ENCODE measurements around the gene KLHDC10.
"Not testable (repeated sequence)": the region's sequence is repeated elsewhere in the genome, so short reads cannot be mapped to it uniquely, and the experiment has no call there.

KLHDC10 gene

DNA sequence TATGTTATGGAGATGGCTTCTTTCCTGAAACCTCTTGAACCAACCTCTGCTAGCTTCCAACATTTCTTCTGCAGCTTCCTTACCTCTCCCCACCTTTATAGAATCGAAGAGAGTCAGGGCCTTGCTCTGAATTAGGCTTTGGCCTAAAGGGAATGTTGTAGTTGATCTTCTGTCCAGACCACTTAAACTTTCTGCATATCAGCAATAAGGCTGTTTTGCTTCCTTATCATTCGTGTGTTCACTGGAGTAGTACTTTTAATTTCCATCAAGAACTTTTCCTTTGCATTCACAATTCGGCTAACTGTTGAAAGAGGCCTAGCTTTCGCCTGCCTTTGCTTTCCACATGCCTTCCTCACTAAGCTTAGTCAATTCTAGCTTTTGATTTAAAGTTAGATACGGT is 48.0 kb downstream of the KLHDC10 start:
- no peak for DNase-seq (ENCODE audit: low read depth)

DNA sequence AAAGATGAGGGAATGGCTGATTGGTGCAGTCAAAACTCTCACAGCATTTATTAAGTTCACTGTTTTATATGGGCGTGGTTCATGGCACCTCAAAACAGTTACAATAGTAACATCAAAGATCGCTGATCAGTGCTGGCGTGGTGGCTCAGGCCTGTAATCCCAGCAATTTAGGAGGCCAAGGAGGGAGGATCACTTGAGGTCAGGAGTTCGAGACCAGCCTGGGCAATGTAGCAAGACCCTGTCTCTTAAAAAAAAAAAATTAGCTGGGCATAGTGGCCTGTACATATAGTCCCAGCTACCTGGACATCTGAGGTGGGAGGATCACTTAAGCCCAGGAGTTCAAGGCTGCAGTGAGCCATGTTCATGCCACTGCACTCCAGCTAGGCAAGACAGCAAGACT is 48.5 kb downstream of the KLHDC10 start:
- DNase-seq (ENCODE audit: low read depth), result no peak

DNA sequence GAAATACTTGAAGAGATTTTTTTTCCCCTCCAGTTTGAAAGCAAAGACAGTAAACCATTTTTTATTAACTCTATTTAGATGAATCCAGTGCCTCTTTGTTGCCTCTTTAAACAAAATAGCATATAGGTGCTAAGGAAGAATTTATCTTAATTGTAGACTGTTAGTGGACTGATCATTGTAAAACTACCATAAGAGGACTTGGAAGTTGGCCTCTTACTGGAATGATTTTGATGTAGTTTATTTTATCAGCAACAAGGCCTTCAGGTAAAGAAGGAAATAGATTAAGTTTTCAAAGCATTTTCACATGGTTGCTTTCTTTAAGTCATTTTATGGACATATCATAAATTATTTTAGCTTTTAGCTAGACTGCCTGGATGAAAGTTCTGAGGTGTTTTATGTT is 53.2 kb downstream of the KLHDC10 start:
- DNase-seq (ENCODE audit: low read depth), result no peak

DNA sequence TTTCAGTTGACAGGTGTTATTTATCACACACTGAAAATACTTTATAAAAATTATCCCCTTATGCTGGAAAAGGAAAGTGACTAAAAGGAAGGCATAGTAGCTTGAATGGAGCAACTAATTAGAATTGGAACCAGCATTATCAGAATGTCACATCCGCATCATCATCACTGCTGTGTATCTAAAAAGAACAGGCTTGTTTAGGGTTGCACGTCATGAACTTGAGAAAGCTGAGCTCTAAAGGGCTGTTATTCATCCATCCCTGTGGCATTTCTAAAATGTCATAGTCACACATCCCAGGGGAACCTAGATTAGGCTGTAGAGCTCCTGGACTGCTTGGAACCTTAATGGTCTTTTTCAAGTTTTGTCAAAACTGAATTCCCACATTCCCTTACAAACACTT is 54.4 kb downstream of the KLHDC10 start:
- DNase-seq (ENCODE audit: low read depth), result no peak

DNA sequence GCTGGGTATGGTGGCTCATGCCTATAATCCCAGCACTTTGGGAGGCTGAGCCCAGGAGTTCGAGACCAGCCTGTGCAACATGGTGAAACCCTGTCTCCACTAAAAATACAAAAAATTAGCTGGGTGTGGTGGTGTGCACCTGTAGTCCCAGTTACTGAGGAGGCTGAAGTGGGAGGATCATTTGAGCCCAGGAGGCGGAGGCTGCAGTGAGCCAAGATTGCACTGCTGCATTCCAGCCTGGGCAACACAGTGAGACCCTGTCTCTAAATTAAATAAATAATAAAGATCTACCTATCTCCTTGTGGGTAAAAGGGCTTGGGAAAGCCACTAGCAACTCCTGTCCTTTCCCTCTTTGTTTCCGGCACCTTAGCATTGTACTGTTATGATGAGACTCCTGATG is 56.5 kb downstream of the KLHDC10 start:
- DNase-seq (ENCODE audit: low read depth), result not testable (repeated sequence)

DNA sequence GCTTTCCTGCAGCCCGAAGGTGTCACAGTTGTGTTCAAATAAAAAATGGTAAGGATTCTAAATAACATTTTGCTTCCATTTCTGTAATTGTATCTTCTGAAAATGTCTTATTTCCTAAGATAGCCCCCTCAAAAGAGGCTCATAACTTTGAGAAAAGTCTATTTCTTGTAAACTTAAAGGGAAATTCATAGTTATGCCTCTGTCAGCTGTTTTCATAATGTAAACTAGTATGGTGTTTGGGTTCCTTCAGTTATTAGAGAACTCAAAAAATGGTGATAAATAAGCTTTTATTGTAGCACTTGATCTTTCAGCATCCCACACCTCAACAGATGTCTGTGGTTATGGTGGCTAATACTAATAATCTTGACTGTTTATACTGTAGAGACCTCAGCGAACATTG is 57.1 kb downstream of the KLHDC10 start:
- no peak for DNase-seq (ENCODE audit: low read depth)

DNA sequence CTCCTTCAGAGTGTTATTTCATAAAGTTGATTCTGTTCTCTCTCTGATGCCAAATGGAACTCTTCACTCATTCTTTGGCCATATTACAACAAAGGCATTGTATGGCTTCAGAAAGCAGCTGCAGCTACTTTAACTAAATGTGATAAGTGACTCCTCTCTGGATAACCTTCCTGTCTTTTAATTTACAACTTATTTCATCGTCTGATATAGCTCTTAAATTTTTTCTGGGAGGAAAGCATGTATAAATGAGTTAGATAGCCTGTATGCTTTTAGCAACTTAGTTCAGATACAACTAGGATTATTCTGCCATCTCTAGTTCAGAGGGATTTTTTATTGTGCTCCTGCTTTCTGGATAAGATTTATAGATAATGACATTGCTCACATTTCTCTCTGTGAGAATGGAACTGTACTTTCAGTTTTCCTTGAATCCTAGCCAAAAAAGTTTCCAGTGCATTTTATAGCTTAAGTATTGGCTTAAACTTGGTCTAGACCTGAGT is 57.5 kb downstream of the KLHDC10 start:
- no peak for DNase-seq (ENCODE audit: low read depth)

DNA sequence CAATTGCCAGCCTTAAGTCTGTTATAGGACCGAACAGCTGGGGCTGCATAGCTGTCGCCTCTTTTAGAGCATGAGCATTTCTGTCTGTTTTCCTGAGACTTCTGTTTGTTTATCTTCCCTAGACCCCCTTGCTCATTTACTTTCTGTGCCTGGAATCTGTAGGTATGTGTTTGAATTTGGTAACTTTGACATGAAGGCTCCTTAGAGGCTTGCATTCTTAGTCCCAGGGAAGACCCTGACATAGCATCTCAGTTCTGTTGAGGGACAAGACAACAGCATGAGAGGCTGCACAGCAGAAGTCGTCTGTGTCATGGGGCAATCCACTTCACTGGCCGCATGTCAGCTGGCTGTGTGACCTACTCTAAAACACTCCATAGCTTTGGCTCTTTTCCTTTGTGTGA is 58.7 kb downstream of the KLHDC10 start:
- no peak for DNase-seq (ENCODE audit: low read depth)

DNA sequence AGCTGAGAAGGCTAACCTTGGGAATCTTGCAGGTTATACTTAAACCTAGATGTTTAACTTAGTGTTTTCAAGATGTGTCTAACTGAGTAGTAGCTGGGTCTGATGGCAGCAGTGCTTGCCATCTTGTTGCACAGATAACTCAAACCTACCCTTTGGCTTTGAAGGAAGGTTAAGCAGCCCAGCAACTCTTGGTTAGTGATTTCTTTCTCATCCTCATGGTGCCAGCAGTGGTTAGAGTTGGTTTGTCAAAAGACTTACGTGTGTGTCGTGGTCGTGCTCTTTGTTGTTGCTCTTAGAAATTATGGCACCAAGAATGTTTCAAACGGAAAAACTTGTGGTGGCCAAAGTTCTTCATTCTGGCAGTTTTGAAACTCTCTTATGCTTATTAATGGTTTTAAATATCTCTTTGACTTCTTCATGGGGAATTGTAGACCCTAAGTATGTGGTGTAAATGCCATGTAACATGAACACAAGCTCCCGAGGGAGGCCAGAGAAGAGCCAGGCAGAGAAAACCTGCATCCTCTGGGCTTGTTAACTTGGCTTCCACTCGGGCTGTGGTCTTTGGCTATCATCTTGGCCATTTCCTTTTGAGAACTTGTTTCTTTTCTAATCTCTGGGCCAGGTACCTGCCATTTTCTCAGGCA is 61.0 kb downstream of the KLHDC10 start:
- no peak for DNase-seq (ENCODE audit: low read depth)

DNA sequence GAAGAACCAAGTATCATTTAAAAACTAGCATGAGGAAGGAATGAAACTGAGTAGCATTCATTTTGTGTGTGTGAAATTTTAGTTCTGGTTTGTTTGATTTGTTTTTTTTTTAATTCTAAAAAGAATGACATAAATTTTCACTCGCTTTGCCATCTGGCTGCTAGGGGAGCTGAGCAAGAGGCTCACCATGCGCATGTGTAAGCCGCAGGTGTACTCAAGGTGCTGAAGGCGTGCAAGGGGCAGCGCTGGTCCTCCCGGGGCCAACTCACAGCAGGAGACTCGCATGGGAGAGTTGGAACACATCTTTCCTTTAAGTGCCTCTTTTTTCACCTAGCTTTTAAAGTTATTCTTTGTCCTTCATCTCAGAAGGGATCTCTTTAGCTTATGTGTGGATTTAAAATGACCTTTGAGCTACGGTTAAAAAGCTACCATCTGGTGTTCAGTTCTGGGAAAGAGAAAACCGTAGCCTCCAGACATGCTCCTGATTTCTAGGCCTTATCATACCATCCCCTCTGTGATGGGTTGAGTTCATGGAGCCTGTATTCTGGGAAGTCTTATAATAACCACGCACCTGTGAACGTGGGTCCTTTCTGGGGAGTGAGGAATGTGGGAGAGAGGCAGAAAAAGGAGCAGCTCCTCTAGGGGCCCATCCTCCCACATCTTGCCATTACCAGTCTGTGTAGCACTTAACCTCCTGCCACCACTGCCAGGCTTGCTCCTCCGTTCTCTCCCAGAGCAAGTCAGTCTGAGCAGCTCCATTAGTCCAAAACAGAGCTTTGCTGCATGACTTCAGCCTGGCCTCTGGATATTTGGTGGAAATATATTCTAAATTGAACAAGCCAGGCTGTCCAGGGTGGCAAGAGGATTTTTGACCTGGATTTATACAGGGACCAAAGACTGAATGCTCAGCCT is 61.9 kb downstream of the KLHDC10 start:
- DNase-seq (ENCODE audit: low read depth), result no peak

DNA sequence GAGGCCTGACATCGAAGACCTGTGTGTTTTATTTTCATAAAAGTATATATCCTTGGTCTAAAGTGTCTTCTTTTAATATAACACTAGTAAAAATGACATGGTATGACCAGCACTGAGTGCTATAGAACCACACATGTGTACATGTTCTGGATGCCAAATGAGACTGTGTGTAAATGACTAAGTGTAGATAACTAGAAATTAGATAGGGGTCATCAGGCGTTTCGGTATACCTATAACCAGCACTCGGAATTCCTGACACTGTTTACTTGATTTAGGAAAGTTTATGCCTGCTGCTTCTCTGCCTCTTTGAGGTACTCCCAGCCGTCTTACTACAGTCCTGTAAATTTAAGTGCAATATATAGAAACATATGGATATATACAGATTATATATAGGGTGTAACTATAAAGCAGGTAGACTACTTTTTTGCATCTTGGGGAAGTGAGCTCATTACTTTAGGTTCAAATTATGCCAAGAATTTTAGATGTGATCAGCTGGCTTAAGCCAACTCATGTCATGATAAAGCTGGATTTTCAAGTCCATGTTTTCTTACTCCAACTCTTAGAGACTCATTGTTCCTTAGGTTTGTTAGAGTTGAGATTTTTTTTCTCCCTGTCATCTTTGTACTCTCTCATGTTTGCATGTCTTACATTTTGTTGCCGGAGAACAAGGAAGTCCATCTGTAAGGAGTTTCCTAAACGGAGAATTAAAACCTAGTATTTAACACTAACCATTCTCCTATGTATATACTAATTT is 62.9 kb downstream of the KLHDC10 start:
- no peak for DNase-seq (ENCODE audit: low read depth)

DNA sequence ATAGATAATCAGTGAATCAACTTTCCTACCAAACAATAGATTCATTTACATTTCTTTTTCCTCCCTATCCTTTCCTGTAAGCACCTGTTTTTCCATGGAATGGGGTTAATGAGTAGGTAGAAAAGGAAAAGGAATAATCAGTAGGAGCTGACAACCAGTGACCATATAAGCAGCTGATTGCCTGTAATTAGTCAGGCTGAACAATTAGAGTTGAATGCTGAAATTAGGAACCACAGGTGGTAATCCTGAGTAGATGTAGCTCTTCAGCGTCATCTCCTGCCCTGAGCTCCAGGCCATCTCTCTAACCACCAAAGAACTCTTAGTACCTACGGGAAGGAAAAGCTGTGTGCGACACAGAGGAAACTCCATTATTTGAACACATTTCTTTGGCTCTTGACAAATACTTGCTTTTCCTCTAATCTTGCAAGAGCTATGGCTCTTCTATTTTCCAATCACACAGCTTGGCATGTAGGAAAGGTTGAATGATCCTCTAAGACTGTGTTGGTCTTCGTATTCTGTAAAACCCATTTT is 63.8 kb downstream of the KLHDC10 start:
- DNase-seq (ENCODE audit: low read depth), result no peak

DNA sequence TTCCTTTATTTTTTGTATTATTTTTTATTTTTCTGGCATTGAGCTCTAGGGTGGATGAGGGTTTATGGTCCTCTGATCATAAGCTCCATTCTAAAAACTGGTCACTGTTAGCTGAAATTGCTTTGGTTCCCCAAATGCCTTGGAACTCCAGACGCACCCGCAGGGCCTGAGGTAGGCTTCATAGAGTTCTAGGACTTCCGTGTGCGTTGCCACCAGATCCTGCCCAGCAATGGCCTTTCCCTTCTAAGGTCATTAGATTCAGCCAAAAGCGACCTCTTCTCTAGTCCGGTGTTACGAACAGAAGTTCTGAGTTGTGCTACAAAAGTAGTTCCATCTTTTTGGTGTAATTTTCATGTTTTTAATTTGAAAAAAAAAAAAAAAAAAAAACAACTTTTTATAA is 64.4 kb downstream of the KLHDC10 start:
- no peak for DNase-seq (ENCODE audit: low read depth)

DNA sequence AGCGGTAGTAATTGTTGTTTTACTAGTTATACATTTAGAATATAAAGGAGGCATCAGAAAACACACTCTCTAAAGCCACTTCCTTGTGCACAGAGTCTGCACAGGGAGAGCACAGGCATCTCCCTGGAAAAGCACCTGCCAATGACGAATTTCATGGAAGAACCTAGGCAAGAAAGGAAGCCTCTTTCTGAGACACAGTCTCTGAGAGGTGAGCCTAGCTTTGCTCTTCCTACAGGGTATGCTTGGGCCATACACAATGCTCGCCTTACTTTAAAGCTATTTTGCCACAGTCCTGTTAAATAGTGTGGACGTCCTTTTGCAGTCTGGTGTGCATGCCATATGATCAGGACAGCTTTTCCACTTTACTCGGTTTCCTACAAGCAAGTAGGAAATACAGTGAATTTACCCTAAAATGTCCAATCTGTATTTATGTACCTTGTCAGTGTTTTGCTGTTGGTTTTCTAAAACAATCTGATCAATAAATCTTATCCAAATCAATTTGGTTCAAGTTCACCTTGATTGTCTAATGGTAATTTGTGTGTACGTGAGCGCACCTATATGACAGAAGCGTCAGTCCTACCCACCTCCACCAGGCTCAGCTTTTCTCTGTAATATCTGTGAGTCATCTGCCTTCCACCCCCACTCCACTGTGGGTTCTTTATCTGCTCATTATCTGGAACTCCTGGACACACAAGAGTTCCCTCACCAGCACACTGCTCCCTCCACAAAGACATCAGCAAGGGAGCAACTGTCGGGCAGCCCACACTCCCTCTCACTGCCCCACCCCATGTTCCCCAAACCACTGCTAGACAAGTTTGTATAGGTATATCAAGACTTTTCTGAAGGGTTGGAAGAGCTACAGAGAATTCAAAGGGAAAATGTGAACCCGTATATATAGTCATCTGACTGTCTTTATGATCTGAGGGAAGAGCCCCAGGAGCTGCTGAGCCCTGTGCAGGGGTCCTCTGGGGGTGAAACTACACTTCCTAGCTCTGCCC is 65.2 kb downstream of the KLHDC10 start:
- no peak for DNase-seq (ENCODE audit: low read depth)

DNA sequence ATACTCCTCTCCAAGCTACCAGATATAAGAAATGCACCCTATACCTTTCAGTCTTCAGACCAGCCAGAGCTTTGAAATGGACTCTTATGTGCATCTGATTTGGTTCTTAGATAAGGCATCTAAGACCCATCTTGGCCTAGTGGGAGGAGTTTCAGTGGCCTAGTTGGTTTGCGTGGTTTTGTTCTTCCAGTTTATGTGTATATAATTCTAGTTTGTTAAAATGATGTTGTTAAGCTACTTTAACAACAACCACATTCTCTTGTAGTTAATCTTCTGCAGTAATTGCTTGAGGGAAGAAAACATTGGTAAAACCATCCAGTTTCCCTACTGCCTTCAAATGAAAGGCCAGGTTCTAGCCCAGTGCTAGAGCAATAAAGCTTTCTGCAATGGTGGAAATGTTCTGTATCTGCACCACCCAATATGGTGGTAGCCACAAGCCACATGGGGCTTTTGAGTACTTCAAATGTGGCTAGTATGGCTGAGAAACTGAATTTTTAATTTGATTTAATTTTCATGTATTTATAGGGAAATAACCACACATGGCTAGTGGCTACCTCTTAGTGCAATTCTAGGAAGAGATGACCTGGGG is 66.3 kb downstream of the KLHDC10 start:
- no peak for DNase-seq (ENCODE audit: low read depth)

DNA sequence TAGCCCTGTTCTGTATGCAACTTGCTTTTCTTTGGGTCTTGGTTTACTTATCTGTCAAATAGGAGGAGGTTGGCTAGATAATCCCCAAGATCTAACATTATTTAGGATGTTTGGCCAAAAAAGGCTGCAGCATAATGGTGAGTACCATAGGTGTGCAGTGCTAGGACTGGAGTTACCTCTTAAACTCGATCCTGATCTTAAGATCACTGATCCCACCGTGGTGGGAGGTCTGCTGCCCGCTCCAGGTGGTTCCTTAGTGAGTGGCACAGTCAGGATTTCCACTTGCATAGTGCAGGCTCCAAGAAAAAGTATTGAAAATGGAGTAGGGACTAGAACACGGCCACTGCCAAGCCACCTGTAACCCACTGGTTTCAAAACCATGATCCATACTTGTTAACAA is 66.9 kb downstream of the KLHDC10 start:
- DNase-seq (ENCODE audit: low read depth), result no peak

DNA sequence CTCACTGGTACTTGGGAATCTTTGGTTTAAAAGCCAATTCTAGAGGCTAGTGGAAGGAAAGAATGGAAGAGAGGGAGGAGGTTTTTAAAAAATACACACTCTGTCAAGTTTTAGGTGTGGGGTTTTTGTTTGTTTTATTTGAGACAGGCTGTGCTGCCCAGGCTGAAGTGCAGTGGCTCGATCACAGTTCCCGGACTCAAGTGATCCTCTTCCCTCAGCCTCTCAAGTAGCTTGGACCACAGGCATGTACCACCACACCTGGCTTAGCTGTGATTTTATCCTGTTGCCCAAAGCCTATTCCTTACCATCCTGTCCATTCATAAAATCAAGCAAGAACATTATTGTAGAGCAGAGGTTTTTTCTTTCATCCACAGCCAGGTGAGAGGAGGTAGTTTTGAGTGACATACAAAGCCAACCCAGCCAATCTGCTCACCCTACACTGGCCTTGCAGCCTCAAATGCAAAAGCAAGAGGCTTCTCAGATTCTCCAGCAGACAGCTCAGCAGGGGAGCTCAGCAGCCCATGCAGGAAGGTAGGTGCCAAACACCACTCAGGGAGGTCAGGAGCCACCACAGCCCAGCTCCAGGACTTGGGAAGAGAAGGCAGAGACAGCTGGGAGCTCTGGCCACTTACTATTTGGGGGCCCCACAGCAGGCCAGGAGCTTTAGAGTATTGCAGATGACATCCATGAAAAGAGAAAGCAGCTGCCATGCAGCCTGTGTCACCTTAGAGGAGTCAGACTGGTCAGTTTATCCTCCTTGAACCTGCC is 69.0 kb downstream of the KLHDC10 start:
- DNase-seq (ENCODE audit: low read depth), result no peak

DNA sequence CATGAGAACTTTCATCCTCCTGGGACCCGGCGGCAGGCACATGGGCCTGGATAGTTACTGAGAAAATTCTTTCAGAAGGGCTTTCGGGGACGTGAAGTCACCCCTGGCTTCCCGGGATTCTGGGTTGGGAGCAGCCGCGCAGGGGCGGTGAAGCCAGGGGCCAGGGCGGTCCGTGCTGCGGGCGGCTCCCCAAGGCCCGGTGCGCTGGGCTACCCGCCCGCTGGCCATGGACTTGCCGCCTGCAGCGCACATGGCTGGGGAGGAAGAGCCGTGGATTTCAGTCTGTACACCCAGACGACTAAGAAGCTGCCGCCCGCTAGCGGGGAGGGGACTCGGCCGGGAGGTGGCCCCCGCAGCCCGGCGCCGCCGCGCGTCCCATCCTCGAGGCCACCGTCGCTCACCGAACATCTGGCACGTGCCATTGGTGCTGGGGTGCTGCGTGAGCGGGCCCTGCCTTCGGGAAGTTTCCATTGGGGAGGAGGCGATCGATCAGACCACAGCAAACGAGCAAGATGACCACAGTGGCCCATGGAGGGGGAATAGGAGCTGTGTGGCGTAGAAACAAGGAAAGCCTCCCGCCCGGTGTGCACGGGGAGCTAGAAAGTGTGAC is 70.3 kb downstream of the KLHDC10 start:
- no peak for DNase-seq (ENCODE audit: low read depth)

DNA sequence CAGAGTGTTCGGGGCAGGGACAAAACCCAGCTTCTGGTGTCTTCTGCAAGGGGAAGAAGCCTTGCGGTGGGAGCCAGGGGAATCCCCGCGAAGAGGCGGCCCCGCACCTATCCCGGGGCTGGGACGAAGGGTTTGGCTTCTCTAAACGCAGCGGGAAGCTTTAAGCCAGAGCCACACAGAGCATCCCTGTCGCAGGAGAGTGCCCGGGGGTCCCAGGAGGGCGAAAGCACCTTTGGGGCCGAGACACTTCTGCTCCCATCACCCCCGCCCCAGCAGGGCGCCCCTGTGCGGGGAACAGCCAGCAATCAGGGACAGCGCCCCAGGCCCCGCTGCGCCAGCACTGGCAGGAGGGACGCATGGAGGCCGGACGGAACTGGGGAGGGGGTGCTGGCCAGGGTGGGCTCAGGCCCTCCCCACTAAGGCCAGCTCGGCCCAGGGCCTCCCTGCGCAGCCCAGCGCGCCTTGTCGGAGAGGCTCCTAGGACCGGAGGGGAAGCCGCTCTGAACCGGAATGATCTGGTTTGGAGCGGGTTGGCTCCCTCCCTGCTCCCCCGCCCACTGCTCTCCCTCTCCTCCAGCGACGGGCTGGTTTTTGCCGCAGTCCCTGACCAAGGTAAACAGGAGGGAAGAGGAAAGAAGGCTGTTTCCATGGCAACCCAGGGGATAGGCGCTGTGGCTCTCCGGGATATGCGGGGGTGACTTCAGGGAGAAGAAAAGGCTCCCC is 71.0 kb downstream of the KLHDC10 start:
- no peak for DNase-seq (ENCODE audit: low read depth)
